ENCODE results near the gene C1QA.

- TF ChIP-seq POLR2A (IDR thresholded peaks at IDR 0.05; ENCODE audit: low read depth, low read length) (no peak), PAX5 (IDR thresholded peaks at IDR 0.05; ENCODE audit: insufficient read depth, low read length, severe bottlenecking) (no peak), POLR2AphosphoS5 (IDR thresholded peaks at IDR 0.05; ENCODE audit: low read depth, low read length) (no peak), TAF1 (IDR thresholded peaks at IDR 0.05; ENCODE audit: low read depth, low read length) (no peak)
Observed at GRCh38 chr1:22615886-22616285, 20.5 kb upstream of the C1QA start.

Measured in GM12891 (cell line).